Stimulated activated CD4-positive, alpha-beta T cell treated with anti-CD3 and anti-CD28 coated beads, Interleukin-12 subunit alpha, Interleukin-12 subunit beta, amount 100 ng/mL, for 4 hours (primary cell): Measurements from ENCODE around the gene RPL7A.
A peak's percentile ranks its signal among the peaks of the same experiment; 100 is the strongest.
"Not testable (repeated sequence)": the region's sequence is repeated elsewhere in the genome, so short reads cannot be mapped to it uniquely, and the experiment has no call there.

Experiments used
- DNase-seq: peaks from one replicate; pipeline ENCODE4 v3.0.0-alpha.2; 2020

RPL7A gene

GRCh38 chr9:133329306-133330156 lies 18.5 kb upstream of the RPL7A start:
- DNase-seq, result not testable (repeated sequence)

GRCh38 chr9:133331221-133331620 lies 16.8 kb upstream of the RPL7A start:
- DNase-seq, result no peak

- DNase-seq, result no peak
Observed at GRCh38 chr9:133331641-133332380, 16.2 kb upstream of the RPL7A start.

GRCh38 chr9:133332381-133332730 lies 15.7 kb upstream of the RPL7A start:
- DNase-seq, result no peak

DNA sequence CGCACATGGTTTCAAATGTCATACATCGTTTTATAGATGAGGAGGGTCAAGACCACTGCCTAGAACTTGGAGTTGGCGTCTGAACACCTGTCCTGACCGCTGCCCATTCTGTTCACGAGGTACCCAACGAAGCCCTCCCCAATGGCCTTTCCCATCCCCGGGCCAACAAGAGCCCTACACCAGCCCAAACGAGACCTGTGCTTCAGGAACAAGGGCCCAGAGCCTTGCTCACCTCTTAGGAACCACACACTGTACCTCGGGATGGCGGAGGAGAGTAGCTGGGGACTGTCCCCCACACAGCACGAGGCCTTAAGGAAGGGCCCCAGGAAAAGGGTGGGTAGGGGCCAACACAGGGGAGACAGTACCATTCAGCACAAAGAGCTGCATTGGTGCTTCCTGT lies 15.0 kb upstream of the RPL7A start:
- DNase-seq, result no peak

DNA sequence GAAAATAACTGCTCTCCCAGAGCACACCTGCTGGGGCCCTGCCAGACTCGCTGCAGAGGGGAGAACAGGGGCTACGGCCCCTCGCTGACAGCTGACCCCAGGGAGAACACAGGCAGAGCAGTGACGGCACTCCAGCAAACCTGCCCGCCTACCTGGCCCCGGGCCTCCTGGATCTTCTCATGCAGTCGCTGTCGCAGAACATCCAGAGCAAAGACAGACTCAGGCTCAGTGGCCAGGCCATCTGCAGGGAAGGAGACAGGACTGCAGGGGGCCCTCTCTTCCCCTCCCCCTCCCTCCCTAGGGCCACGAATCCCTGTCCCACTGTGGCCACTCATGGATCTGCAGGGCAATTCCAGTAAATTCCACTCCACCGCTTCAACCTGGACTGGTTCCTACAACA lies 14.5 kb upstream of the RPL7A start:
- DNase-seq, result no peak

DNA sequence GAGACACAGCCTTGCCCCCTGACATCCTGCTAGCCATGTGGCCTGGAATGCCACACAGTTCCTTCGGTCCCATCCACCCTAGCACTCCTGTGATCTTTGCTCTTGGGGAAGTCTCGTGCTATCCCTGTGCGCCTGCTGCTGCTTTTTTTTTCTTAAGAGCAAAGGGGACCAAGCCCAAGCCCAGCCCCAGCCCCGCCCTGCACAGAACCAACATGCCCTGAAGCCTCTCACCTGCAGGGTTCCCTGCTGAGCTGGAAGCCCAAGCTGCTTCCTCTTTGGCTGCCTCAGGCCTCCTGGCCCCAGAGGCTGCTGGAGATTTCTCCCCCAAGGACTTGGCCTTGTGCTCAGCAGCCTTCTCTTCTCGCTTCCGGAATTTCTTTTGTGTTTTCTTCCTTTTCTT lies 13.9 kb upstream of the RPL7A start:
- DNase-seq, result no peak

GRCh38 chr9:133334888-133335287 lies 13.1 kb upstream of the RPL7A start:
- not testable (repeated sequence) for DNase-seq

DNA sequence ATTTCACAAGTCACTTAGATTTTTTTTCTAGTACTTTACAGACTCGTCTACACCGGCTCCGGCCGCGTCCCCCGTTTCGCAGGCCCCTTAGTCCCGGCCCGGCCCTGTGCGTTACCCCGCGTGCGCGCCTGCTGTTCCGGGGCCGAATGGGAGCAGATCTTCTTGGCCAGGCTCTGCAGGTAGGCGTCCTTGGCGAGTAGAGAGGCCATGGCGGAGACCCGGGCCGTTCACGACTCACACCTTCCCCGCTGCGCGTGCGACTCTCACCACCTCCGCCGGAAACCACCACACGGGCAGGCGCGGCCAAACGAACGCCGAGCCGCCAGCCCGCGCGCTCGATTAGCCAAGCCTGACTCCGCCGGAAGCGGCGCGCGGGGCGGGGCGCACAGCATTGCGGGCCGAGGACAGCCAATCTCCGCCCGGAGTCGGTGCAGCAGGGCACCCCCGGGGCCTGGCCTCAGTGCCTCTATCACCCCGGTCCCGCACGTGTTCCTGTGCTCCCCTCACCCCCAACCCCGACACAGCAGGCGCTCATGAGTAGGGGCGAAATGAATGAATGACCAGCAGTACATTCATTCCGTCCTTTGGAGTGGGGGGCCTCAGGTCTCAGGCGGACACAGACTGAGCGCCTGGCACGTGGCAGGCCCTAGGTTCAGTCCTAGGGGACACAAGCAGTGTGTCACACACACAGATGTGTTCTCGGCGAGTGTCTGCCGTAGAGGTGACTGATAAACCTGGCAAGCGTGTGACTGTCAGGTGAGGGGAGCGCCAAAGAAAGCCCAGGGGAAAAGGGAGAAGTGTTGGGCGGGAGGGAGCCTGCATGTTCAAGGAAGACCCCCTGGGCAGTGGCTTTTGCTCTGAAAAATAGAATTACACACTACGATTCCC lies 11.8 kb upstream of the RPL7A start, which contains the start of gene SURF6:
Gene SURF6, minus strand, starts transcription at position 265 of the 888 bp plus-strand sequence. Its CDS starts 56 bp downstream, at position 209.
- peak; percentile 94 for DNase-seq

DNA sequence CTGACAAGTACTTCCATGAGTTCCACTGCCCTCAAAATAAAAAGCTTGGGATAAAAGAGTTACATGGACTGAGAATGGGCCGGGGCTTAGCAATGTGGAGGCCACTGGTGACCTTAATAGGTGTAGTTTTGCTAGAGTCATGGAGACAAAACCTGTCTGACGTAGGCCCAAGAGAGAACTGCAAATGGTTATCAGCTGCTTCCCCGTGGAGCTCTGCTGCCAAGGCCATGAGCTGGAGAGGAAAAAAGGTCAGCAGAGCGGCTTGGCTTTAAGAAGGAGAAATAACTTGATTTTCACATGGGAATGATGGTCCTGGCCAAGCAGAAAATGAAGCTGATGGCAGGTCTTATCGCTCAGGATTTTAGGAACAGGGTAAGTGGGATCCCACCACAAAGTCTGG lies 8.4 kb upstream of the RPL7A start:
- no peak for DNase-seq

GRCh38 chr9:133340256-133340655 lies 7.8 kb upstream of the RPL7A start:
- DNase-seq, result no peak

DNA sequence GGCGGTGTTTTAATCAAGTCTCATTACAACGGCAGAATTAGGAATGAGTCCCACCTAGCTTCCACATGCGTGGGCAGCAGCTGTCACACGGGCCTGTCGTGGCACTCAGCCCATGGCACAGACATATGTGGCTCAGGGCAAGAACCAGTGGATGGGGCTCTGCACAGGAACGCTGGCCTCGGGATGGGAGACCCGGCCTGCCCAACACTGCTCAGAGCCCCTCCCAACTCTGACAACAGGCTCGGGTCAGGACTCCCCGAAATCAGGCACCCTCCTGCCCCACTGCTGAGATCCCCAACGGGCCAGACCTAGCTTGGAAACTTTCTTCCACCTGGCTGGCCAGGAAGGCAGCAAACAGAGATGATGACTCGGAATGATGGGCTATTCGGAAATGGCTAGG lies 7.1 kb upstream of the RPL7A start:
- no peak for DNase-seq

- DNase-seq, result no peak
Observed at GRCh38 chr9:133341369-133342068, 6.5 kb upstream of the RPL7A start.

- no peak for DNase-seq
Observed at GRCh38 chr9:133342069-133342406, 6.0 kb upstream of the RPL7A start.

DNA sequence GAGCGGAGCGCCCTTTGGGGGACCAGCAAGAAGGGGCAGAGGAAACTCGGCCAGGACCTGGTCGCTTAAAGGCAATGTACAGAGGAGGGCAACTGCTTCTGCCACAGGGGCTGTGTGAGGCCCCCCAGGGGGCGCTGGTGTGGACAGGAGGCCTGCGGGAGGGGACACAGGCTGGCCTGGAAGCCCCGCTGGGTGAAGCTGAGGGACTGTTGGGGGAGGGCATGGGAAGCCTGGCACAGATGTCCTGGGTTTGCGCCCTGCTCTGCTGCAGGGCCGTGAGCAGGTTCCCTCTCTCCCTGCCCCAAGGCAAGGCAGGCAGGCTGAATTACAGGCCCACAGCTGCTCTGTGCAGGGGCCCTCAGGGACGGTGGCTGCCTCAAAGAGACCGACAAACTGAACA lies 5.4 kb upstream of the RPL7A start:
- DNase-seq, result no peak

DNA sequence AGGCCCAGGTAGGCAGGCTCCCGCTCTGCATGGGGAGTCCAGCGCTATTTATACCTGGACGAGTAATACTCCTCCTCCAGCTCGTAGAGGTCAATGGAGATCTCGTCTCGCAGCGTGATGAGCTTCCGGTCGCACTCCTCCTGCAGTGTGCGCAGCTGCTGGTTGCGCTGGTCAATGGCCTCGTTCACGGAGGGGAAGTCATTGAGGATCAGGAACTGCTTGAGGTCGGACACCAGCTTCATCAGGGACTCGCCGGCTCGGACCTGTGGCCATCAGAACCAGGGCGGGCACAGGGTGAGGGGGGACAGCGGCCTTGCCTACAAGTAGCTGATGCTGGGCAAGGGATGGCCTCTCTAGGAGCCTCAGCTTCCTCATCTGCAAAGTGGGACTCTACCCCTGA lies 3.9 kb upstream of the RPL7A start:
- DNase-seq, result no peak

DNA sequence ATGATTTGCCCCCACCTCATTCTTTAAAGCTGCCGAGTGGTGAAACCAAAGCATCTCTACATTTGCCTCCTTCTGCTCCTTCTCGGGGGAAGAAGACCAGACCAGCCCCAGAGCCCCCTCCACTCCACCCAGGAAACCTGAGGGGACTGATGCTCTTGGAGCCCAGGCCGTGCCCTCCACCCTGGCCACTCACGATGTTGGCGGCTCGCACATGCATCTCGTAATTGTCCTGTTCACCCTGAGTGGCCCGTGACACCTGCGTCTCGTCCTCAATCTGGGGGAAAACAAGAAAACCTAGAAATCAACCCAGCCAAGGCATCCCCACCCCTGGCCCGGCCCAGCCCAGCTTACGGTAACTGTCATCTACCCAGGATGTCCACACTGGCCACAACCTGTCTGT lies 3.0 kb upstream of the RPL7A start:
- DNase-seq, result no peak

DNA sequence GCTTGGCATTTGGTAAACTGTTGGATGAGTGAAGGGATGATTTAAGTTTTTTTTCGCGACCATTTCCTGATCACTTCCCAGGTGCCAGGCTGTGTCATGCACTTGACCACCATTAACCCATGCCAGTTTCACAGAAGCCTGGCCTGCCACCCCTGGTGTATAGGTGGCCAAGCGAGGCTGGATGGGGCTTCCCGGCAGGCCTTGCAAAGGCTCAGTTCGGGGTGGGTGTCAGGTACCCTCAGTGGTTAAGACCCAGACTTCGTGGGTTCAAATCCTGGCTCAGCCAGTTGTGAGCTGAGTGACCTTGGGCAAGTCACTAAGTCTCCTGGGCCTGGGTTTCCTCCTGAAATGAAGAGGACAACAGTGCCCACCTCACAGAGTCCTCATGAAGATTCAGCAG lies 2.4 kb upstream of the RPL7A start:
- DNase-seq, result no peak

- no peak for DNase-seq
Observed at GRCh38 chr9:133346021-133346785, 1.8 kb upstream of the RPL7A start.

- DNase-seq, result no peak
Observed at GRCh38 chr9:133347515-133347984, 468 bp upstream of the RPL7A start.

DNA sequence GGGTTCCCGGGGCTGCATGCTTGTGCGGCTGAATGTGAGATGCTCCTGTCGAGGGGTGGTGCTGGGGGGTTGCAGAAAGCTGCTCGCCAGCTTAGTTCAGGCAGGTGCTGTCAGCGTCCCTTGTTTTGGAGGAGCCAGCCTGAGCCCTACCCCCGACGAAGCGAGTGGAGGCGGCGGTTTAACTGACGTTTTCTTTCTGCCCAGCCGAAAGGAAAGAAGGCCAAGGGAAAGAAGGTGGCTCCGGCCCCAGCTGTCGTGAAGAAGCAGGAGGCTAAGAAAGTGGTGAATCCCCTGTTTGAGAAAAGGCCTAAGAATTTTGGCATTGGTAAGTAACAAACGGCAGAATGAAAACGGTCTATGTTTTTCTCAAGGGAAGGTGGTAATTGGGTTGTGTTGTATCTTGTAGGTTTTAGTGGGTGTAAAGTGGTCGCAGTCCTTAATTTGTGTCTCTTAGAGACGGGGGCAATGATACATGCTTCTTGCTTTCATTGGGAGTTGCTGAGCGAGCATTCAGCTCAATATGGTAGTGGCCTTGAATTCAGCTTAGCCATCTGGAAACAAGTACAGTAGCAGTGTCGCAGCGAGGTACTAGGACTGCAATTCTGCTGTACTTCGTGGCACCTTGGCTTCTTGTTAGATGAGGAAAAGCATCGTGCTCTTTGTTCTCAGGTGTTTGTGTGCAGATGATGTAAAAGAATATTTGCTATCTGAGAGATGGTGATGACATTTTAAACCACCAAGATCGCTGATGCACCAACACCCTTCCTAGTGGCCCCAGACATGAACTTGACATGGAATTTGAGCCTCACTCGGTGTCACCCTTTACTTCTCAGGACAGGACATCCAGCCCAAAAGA lies 928 bp downstream of the RPL7A start:
- DNase-seq, result no peak
